ENCODE data around the gene PGAM4.

GRCh38 chrX:77930581-77930980, 38.9 kb downstream of the PGAM4 start:
- TF ChIP-seq, protein P1, sequence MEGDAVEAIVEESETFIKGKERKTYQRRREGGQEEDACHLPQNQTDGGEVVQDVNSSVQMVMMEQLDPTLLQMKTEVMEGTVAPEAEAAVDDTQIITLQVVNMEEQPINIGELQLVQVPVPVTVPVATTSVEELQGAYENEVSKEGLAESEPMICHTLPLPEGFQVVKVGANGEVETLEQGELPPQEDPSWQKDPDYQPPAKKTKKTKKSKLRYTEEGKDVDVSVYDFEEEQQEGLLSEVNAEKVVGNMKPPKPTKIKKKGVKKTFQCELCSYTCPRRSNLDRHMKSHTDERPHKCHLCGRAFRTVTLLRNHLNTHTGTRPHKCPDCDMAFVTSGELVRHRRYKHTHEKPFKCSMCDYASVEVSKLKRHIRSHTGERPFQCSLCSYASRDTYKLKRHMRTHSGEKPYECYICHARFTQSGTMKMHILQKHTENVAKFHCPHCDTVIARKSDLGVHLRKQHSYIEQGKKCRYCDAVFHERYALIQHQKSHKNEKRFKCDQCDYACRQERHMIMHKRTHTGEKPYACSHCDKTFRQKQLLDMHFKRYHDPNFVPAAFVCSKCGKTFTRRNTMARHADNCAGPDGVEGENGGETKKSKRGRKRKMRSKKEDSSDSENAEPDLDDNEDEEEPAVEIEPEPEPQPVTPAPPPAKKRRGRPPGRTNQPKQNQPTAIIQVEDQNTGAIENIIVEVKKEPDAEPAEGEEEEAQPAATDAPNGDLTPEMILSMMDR (conservative IDR thresholded peaks at IDR 0.05), result no peak
- TF ChIP-seq ZFX (IDR thresholded peaks at IDR 0.05), result no peak

All from C4-2B (cell line).